Measurements from ENCODE around the gene HOXA2.

Gene HOXA2

DNA sequence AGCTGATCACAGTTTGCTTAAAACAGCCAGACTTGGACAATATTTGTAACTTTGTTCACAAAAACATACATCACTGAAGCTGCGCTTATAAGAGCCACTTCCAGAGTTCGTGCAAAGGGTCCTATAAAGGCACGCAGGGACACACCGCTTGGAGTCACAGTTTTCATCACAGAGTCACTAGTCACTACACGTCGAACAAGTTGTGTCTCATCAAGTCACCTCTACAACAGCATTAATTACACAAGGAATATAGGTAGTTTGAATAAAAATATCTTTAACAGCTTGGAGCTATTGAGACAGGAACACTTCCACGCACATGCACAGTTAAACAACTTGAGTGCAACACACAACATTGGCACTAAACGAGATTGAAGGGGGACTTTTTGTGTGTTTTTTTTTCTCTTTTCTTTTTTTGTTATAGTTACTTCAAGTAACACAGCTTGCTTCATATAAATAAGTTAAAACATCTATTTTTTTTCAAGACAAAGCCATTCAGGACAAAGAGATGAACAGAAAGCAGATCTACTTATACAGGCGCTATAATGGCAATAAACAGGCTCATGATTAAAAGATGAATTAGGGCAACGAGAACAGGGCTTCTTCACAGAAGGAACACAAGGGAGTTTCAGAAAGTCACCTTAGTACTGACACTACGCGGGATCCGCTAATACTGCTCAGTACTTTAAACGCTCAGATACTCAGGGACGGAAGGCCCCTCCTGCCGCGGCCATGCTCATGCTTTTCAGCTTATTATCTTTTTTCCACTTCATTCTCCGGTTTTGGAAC is 38.8 kb upstream of the HOXA2 start:
- no peak for DNase-seq (ENCODE audit: low spot score)

DNA sequence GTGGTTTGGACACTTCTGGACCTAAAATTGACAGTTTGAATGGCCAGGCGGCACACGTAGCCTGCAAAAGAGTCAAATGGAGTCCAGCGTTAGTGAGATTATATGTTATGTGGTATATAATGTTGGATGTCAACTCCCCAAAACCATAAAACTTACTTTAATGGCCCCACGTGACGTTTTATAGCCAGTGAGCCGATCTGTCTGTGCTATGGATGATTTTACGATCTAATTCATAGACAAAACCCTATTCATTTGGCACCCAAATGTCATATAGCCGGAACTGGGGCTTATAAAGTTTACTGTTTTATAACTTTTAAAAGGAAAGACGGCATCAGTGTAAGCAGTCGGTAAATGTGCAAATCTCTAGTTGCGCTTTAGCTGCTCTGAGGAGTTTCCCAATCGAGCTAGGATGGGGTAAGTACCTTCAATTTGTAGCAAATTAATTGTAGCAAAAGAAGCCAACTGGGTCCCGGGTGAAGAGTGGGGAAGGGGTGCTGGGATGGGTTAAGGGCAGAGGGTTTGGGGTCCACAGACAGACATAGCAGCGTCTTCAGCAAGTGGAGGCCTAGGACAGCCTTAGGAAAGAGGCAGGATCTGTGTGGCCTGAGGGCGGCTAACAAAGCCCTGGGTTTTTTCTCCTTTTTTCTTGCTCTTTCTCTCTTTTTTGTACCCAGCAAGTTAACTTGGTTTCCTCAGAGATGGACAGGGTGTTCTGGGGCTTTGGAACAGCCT is 37.8 kb upstream of the HOXA2 start:
- DNase-seq (ENCODE audit: low spot score), result no peak

DNA sequence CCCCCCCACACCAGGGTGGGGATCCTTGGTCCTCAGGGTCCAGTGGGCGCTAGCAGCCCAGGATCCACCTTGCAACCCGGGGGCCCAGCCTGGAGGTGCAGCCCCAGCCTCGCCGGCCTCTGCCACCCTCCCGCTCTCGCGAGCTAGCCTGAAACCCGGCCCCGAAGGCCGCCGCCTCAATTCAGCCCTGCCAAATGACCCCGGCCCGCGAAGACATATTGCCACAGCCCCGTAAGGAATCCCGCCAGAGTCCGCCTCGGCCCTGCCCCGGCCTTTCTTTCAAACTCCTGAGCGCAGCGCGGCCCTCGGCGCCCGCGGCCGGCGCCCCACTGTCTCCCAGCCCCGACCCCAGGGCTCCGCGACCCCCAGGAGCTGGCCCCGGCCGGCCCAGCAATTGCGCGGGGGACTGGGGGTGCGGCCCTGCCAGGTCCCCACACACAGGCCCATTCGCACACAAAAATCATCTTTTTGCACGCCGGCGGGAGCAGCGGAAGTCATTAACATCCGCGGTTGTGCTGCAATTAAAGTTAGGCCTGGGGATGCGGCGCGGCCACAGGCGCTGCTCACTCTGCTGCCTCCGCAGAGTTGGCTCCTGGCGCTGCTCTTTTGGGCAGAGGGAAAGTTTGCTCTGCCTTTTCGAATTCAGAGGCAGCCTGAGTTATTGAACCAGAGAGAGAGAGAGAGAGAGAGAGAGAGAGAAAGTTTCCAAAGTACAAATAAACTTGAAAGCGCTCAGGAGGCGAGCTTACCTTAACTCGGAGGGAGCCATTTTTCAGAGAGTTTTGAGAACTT is 37.0 kb upstream of the HOXA2 start:
- DNase-seq (ENCODE audit: low spot score), result no peak

DNA sequence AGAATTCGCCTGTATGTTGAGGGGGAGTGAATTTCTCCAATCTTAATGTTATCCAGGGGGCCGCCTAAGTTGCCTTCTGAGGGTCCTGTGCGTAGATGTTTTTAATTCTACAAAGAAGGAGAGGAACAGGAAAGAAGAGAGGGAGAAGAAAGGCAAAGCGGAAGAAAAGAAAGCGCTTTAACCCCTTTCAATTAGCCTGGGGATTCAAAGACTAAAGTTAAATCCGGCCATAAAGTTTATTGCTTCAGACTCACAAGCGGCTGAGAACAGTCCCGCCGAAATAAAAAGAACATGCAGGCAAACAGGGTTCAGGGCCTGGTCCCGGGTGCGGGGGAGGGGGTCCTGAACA is 36.5 kb upstream of the HOXA2 start:
- DNase-seq (ENCODE audit: low spot score), result no peak

DNA sequence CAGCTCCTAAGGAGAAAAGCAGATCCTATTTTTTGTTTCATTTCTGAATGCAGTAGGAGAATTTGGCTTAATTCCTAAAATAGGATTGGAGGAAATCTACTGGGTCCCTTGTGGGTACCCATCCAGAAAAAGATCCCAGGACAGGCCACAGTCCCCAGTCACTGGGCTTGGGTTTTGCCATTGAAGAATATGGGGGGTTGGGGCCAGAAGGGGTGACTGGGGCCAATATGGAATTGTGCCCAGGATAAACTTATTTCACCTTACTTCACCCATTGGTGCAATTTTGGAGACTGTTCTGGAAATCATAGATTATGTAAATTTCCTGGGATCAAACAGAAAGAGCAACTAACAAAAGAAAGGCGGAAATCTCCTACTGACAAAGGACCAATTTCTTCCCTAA is 36.0 kb upstream of the HOXA2 start:
- DNase-seq (ENCODE audit: low spot score), result no peak

DNA sequence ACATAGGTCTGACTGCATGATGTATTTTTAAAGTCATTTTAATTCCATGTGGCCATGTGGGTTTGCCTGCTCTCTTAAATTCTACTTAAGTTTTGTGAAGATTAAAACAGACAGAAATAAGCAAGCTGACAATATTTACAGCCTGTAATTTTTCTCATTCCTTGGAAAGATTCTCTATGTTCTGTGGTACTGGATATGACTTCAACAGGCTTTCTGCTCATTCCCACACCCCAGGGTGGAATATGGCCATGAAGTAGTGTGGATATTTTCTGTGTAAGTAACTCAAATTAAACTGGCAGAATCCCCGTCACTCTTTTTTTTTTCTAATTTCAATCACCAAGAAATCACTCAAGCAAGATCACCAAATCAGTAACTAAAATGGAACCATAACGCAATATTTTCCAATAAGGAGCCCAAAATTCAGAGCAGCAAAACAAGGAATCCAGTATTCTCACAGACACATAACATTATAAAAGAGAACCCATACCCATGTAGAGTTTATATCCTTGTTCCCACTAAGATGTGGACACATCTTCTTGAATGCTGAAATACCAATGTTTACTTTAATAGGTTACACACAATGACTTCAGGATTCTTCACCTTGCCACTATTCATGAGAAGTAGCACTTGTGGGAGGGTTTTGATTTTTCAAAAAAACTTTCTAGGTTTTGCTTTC is 35.3 kb upstream of the HOXA2 start:
- no peak for DNase-seq (ENCODE audit: low spot score)

DNA sequence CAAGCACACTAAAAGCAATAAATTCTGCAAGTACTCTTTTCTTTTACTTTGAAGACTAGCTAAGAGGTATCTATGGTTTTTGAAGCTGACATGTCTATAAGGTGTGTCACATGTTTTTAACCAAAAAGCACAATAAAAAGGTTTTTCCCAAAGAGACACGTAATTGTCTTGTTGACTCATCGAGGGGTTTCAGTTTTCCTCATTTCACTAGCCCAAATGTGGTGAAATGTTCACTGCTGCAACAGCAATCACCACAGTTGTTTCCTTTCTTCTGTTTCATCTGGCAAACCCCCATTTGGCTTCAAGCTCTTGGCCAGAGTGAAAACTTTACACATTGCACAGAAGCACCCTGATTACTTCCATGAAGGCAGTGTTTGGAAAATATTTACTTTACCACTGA is 31.9 kb upstream of the HOXA2 start:
- DNase-seq (ENCODE audit: low spot score), result no peak

DNA sequence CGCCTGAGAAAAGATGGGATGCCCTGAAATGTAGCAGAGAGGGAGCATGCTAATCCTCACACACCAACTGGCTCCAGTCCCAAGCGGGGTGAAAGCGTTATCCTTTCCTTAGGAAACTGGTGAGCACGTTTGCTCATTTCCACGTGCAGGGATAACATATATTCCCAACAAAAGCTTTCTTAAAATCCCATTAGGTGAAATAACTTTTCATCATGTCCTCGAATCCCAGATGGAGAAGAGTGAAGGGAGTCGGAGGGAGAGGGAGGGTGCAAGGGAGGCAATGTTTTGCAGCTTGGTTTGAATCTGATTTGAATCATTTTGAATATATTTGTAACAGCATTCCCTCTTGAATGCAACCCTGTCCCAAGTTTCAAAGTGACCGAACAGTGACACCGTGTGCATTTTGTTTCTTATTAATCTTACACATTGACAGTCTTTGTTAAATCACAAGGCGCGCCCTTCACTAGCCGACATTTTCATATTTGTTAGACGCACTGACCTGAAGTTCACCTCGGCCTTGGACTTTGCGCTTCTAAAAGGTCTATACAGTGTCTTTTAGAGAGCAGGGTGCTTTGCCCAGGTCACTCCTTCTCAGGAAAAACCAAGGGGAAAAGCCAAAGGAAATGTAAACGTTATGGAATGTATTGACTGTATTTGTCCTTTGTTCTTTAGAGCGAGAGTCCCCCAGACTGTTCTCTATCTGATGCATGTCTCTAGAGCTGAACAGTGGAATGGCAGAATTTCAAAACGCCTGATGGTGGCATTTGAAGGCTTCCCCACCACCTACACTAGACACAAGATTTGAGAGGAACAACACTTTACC is 31.1 kb upstream of the HOXA2 start:
- DNase-seq (ENCODE audit: low spot score), result no peak

DNA sequence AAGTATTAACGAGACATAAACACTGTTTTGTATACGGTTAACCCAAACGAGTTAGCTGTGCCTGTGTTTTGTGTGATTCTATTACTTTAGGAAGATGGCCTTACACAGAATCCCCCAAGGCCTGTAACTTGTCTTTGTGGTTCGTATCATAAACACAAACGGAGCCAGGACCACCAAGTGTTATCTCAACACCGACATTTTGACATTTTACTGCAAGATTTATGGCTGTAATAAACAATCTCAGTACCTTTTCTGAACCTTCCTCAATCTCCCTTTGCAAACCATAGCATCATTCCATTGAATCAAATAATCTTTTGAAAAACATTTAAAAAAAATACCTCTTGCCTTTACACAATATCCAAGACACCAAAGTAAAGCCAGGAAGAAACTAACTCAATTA is 30.5 kb upstream of the HOXA2 start:
- DNase-seq (ENCODE audit: low spot score), result no peak

DNA sequence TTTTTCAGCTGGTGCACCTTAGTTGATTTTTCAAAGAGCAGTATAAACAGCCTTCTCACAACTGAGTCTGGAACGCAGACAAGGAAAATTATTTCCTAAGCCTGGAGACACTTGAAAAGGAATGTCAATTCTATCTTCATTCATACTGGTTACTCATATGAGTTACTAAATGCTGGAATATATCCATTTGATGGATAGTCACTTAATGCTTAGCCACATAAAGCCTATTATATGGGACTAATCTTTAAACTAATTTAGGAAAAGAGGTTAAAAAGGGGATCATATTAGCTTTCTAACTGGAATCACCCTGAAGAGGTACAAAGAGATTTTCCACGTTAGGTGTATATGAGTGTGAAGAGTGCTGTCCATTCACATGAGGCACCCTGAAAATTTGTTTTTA is 29.7 kb upstream of the HOXA2 start:
- DNase-seq (ENCODE audit: low spot score), result no peak

DNA sequence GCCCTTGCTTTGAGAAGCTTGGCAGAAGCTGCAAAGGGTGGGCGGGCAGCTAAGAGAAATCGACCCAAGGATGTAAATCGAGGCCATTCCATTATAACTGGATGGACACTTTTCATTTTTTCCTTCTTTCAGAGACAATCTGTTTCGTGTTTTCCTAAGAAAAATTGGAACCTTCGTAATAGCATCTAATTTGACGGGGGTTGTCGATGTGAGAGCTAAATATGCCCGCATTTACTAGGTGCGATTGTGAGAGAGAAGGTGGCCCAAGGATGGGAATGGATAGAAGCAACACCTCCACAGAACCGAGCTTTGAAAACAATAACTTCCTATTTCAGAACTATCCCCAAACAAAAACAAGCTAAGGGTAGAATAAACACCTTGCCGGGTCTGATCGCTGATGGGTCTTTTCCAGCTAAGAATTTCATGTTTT is 28.9 kb upstream of the HOXA2 start:
- DNase-seq (ENCODE audit: low spot score), result no peak

DNA sequence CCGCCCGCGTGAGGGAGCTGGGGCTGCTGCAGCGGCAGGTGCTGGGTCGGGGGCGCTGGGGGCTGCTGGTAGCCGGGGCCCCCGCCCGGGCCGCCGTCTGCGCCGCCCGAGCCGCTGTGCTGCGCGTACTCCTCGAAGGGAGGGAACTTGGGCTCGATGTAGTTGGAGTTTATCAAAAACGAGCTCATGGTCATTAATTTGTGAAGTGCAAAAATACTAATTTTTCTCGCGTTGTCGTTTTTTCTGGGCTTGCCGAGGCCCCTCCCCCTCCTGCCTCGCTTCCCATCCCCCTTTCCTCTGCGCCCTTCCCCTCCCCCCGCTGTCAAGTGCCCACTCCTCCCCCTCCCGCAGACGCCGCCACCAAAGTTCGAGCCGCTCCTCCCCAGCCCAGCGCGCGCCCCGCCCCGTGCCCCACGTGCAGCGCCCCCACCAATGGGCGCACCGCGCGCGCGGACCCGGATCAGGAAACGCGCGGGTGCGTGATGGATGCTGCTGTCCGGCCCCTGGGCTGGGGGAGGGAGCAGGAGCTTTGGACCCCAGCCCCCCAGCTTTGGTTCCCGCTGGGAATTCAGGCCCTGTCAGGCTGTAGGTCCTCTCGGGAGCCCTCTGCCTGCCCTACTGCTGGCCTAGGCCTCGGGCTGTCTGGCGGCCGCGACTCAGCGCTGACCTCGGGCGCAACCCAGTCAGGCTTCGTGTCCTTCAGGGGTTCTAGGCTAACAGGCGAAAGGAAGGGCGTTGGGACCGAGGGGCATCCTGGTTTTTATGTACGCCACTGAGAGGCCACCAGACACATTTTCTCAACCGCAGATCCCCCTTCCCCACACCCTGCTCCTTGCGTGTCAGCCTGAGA is 28.3 kb upstream of the HOXA2 start, which contains the start of gene HOXA4:
HOXA4 (minus strand) TSS at position 218 of the 850 bp plus-strand sequence; CDS start at position 194, 24 bp downstream.
- DNase-seq (ENCODE audit: low spot score), result no peak

DNA sequence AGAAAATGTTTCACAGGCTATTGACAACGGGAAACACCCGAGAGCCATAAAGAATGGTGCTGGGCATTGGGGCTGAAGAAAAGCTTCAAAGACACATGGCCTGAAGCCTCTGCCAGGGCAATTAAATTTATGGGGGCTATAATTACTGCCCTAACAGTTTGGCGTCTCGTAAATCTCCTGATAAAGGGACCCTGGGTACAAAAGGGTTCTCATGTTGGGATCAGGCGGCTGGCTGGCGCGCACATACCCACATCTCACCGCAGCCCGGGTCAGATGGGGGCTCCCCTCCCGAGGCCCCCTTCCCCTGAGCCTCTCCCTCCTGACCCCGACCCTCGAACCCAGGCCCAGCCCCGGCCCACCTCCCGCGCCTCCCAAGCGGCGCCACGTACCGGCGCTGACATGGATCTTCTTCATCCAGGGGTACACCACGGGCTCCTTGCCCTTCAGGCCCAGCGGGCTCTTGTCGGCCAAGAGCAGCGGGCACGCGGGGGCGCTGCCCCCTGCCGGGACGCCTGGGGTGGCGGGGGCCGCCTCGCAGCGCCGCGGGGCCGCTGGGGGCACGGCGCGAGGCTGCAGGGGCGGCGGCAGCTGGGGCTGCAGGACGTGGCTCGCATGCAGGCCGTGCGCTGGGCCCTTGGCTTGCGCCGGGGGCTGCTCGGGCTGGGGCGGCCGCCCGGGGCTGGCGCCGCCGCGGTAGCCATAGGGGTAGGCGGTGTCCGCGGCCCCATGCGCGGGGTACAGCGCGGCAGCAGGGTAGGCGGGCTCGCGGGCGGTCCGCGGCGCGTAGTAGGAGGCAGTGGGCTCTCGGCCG is 27.5 kb upstream of the HOXA2 start:
- no peak for DNase-seq (ENCODE audit: low spot score)

DNA sequence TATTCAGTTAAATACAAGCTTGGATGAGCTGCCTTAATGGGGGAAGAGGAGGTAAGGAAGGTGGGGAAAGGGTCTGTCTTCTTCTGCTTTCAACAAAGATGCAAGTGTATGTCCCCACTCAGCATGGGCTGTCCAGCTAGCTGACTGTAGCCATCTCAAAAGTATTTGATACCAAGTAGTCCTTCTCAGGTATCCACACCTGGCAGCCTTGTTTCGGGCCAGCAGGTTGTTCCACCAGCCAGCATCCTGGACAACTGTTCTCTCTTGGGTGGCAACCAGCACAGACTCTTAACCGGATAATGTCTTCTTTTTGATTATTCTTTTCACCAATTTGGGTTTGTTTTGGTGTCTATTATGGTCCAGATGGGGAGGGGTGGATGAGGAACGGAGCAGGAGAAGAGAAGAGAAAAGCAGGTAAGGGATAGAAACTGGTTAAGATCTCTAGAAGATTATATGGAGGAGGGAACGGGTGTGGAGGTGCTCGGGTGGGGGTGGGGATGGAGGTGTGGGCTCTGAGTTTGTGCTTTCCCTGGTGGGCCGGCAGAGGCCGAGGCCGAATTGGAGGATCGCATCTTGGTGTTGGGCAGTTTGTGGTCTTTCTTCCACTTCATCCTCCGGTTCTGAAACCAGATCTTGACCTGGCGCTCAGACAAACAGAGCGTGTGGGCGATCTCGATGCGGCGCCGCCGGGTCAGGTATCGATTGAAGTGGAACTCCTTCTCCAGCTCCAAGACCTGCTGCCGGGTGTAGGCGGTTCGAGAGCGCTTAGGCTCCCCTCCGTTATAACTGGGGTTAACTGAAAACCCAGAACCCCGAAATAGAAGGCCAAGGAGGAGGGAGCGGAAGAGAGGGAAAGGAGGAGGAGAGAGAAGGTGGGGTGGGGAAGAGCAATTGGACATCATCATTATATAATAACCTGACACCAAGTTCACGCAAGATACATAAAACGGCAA is 26.6 kb upstream of the HOXA2 start:
- no peak for DNase-seq (ENCODE audit: low spot score)

DNA sequence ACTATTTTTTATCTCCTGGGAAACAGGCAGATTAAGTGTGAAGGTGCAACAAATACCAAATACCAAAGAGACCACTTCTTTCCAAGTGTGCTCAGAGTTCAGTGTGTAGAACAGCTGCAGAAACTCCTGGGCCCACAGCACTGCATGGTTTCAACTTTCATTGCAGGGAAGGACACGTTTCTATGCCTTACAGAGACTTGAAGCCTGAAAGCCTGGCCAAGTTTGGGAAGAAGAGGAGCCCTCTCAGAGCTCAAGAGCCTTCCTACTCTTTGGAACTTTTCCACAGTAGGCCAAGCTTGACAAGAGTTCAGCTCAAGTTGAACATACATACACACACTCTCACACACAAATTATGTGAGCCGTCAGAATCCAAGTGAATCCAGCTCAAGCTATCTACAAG is 25.6 kb upstream of the HOXA2 start:
- no peak for DNase-seq (ENCODE audit: low spot score)

DNA sequence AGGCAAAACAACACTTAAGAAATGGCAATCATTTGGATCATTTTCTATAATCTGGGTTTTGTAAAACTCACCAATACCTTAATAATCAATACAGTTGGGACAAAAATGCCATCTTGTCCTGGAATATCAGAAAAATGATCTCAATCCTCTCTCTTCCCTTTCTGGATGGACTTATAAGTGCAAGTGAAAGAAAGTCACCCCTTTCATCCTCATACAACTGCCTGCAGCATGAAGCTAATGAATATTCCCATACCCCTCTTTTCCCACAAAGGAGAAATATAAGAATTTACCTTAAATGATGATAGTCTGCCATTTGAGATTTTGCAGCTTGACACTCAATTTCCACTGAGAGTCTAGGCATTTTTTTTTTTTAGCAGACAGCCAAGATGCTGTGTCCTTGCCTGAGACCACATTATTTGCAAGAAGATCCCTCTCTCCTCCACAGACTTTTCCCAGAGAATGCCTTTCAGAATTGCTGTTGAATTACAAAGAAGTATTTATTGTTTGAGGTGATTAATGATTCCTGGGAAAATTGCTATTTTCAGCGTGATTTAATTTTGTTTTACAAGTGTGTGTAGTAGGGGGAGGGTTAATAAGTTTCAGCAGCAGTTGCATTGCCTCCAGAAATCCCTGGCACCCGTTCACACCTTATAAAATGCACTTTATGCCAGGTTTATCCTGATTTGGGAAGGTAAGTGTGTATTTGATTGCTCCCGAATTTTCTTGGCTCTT is 24.3 kb upstream of the HOXA2 start:
- no peak for DNase-seq (ENCODE audit: low spot score)

DNA sequence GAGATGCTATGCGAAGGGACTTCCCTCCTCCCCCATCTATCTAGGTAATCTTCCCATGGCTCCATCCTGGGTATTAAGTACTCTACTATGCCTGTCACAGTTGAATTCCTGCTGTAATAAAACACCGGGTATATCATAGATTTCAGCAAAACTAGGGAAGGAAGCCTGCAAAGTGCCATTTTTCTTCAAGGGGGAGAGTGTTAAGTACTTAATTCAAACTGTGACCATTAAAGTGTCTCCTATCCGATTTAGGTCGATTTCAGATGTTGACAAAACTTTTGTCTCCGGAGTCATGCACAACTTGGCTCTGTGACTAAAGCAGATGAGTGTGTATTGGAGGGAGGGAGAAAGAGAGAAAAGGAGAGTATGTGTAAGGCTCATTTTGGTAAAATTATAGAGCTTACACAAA is 23.5 kb upstream of the HOXA2 start:
- DNase-seq (ENCODE audit: low spot score), result no peak

Data from putamen (tissue), 1 donor.